SK-N-SH (cell line): ENCODE results near the gene PIEZO2. TPM values are rescaled to one million over a fixed set of nuclear protein-coding genes. Genes with fewer than 3 reads are reported as not detected.

ENCODE experiments used
- CTCF ChIA-PET: fragments of 300-600, 350-600 bp; formaldehyde crosslinking; extraction: SDS; loops from one replicate; lab custom pipeline; 2021; lab: Yijun Ruan, JAX
- POLR2A ChIA-PET: fragments of 350-600 bp; sonication (Branson Sonifier 250); formaldehyde crosslinking; extraction: SDS; loops from one replicate; lab custom pipeline; 2020; ENCODE audit warnings: antibody characterized with exemption, inconsistent platforms; lab: Yijun Ruan, JAX
- DNase-seq: peaks from one replicate; pipeline ENCODE4 v3.0.0; 2012
- H2AFZ ChIP-seq: fragments of 200-600 bp; sonication (generic); 2 replicates; pipeline ENCODE4 v1.8.1; 2016; ENCODE audit warnings: antibody characterized with exemption, mild to moderate bottlenecking, low read depth
- H3F3A ChIP-seq: fragments of 200-600 bp; sonication (generic); replicated peaks from 2 replicates; pipeline ENCODE3; 2016; ENCODE audit warnings: antibody characterized with exemption, mild to moderate bottlenecking; ENCODE audit not compliant: insufficient read depth
- H3K27ac ChIP-seq, 2 experiments: fragments of 200-500 bp in 1 of 2; fragments of 200-600 bp in 1 of 2; sonication (Bioruptor generic) in 1 of 2; sonication (generic), shearing (Covaris generic) in 1 of 2; 2 replicates each; pipeline versions ENCODE4 v1.5.1 to v1.6.1; 2014 to 2016; ENCODE audit warnings: low read depth in 2 of 2, inconsistent platforms in 1 of 2, low read length in 1 of 2, mild to moderate bottlenecking in 1 of 2, mixed read lengths in 1 of 2
- H3K27me3 ChIP-seq: fragments of 200-600 bp; sonication (generic), shearing (Covaris generic); 2 replicates; pipeline ENCODE4 v1.6.1; 2016; ENCODE audit warnings: mixed run types; ENCODE audit not compliant: insufficient read depth
- H3K36me3 ChIP-seq, 2 experiments: fragments of 200-500 bp in 1 of 2; fragments of 200-600 bp in 1 of 2; sonication (Bioruptor generic) in 1 of 2; sonication (generic) in 1 of 2; replicated peaks in 1 of 2; 2 replicates each; pipeline versions ENCODE3 to v1.5.1; 2014 to 2016; ENCODE audit warnings: low read length in 1 of 2, mild to moderate bottlenecking in 1 of 2; ENCODE audit not compliant: insufficient read depth in 2 of 2, control insufficient read depth in 1 of 2
- H3K4me1 ChIP-seq, 2 experiments: fragments of 200-500 bp in 1 of 2; fragments of 200-600 bp in 1 of 2; sonication (Bioruptor generic) in 1 of 2; sonication (generic), shearing (Covaris generic) in 1 of 2; 2 replicates each; pipeline versions ENCODE4 v1.5.1 to v1.6.1; 2014 to 2016; ENCODE audit warnings: low read depth in 1 of 2, low read length in 1 of 2, mixed run types in 1 of 2; ENCODE audit not compliant: insufficient read depth in 2 of 2, control insufficient read depth in 1 of 2
- H3K4me2 ChIP-seq: fragments of 200-600 bp; sonication (generic), shearing (Covaris generic); 2 replicates; pipeline ENCODE4 v1.6.1; 2017; ENCODE audit warnings: mixed run types
- H3K4me3 ChIP-seq, 2 experiments: fragments of 200-500 bp in 1 of 2; fragments of 200-600 bp in 1 of 2; sonication (Bioruptor generic) in 1 of 2; sonication (generic), shearing (Covaris generic) in 1 of 2; 2 replicates each; pipeline versions ENCODE4 v1.5.1 to v1.8.1; 2014 to 2016; ENCODE audit warnings: low read depth in 2 of 2, inconsistent platforms in 1 of 2, low read length in 1 of 2, mild to moderate bottlenecking in 1 of 2, mixed read lengths in 1 of 2, moderate library complexity in 1 of 2
- H3K79me2 ChIP-seq: fragments of 200-600 bp; sonication (generic); 2 replicates; pipeline ENCODE4 v1.8.1; 2017; ENCODE audit warnings: mild to moderate bottlenecking; ENCODE audit not compliant: insufficient read depth
- H3K9ac ChIP-seq: fragments of 200-600 bp; sonication (generic); 2 replicates; pipeline ENCODE4 v1.6.1; 2017; ENCODE audit warnings: mixed run types
- H3K9me2 ChIP-seq: fragments of 200-600 bp; sonication (generic); 2 replicates; pipeline ENCODE4 v1.6.1; 2017; ENCODE audit warnings: mixed run types
- H3K9me3 ChIP-seq: fragments of 200-600 bp; sonication (generic); 2 replicates; pipeline ENCODE4 v1.6.1; 2017; ENCODE audit warnings: mixed run types, mild to moderate bottlenecking, moderate library complexity
- H4K20me1 ChIP-seq: fragments of 200-600 bp; sonication (generic); 2 replicates; pipeline ENCODE4 v1.6.1; 2017; ENCODE audit warnings: mild to moderate bottlenecking, mixed run types; ENCODE audit not compliant: insufficient read depth
- EP300 ChIP-seq, 2 experiments: IDR thresholded peaks; 2 replicates each; pipeline versions ENCODE4 v1.4.0 to v1.6.1; 2012; ENCODE audit warnings: borderline replicate concordance in 1 of 2, low read depth in 1 of 2, low read length in 1 of 2
- FOSL2 ChIP-seq: IDR thresholded peaks from 2 replicates; pipeline ENCODE4 v1.4.0; 2012; ENCODE audit warnings: low read depth, mild to moderate bottlenecking, moderate library complexity, borderline replicate concordance
- GABPA ChIP-seq: IDR thresholded peaks from 2 replicates; pipeline ENCODE4 v1.4.0; 2012; ENCODE audit warnings: low read depth, mild to moderate bottlenecking
- GATA2 ChIP-seq: sonication (generic); formaldehyde crosslinking; IDR thresholded peaks from 2 replicates; pipeline ENCODE4 v1.5.0; 2020; ENCODE audit warnings: mild to moderate bottlenecking, missing genetic modification reagents
- IRF3 ChIP-seq: fragments of 150-350 bp; IDR thresholded peaks from 2 replicates; pipeline ENCODE4 v1.6.1; 2016; ENCODE audit warnings: mild to moderate bottlenecking, low read depth, low read length
- MEF2A ChIP-seq: IDR thresholded peaks from 2 replicates; pipeline ENCODE4 v1.4.0; 2012; ENCODE audit warnings: low read depth, borderline replicate concordance
- MXI1 ChIP-seq: IDR thresholded peaks from 2 replicates; pipeline ENCODE4 v1.6.1; 2012; ENCODE audit warnings: mild to moderate bottlenecking, low read depth, low read length, improper control_type of control experiment
- NFIC ChIP-seq: IDR thresholded peaks from 2 replicates; pipeline ENCODE4 v1.4.0; 2012; ENCODE audit warnings: borderline replicate concordance
- NRF1 ChIP-seq: IDR thresholded peaks from 2 replicates; pipeline ENCODE4 v1.6.1; 2012; ENCODE audit warnings: low read depth, mild to moderate bottlenecking, low read length
- PBX3 ChIP-seq: IDR thresholded peaks from 2 replicates; pipeline ENCODE4; 2012
- REST ChIP-seq: IDR thresholded peaks from 2 replicates; pipeline ENCODE4 v1.6.1; 2012; ENCODE audit warnings: mild to moderate bottlenecking, low read depth, low read length, moderate library complexity
- RXRA ChIP-seq: IDR thresholded peaks from 2 replicates; pipeline ENCODE4 v1.4.0; 2012; ENCODE audit warnings: low read depth, mild to moderate bottlenecking, borderline replicate concordance
- TAF1 ChIP-seq: IDR thresholded peaks from 2 replicates; pipeline ENCODE4 v1.6.1; 2012; ENCODE audit warnings: low read depth, mild to moderate bottlenecking, low read length, moderate library complexity, borderline replicate concordance
- TCF12 ChIP-seq: IDR thresholded peaks from 2 replicates; pipeline ENCODE4 v1.4.0; 2012
- TEAD4 ChIP-seq: IDR thresholded peaks from 2 replicates; pipeline ENCODE4 v1.4.0; 2012; ENCODE audit warnings: mild to moderate bottlenecking, borderline replicate concordance; ENCODE audit not compliant: insufficient read depth
- WGBS: methylation state at CpG from one replicate; pipeline ENCODE4 v1.1.6; 2017; ENCODE audit warnings: low lambda C conversion rate; 5-methylcytosine and 5-hydroxymethylcytosine counted together
- polyA plus RNA-seq, 3 experiments: library from polyadenylated mRNA; depleted of rRNA; stranded (reverse); fragments of >200 nt; gene quantifications; 2 replicates each; pipeline ENCODE4 v1.2.3, GENCODE V29; 2012

The PIEZO2 gene
- polyA plus RNA-seq, 1 of the 3 experiments (the other 2 are of a cell fraction): not detected

DNA sequence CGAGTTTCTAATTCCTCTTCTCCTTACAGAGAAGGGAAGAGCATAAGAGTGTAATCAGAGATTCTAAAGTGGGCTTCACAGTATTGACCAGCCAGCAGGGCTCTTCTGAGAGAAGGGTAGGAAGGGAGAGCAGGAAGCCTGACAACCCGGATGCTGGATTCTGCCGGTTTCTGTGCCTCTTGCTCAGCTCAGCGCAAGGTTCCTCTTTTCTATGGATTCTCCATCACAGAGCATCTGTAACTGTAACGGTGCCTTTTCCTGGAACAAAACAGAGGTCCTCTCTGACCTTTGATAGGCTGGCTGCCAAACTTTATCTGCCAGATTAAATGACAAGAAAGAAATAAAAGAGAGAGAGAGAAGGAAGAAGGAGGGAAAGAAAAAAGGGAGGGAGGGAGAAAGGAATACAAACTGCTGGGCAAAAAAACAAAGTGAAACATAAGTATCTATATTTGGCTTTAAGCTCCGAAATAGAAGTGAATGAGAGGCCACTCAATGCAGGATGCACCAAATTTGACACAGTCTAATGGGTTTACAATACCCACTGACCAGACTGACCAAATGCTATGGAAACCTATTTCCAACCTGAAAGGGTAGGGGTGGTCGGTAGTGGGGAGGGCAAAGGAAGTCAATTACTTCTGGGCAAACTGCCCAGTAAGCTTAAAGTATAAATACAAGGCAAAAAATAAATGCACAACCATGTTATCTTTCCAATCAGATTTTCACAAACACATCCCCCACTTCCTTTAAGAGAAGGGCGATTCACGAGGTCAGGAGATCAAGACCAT, 59.2 kb downstream of the PIEZO2 start:
- CTCF ChIA-PET: no interaction called here
- WGBS: 7% methylated on average over 9 of the region's 9 CpGs
- Histone ChIP-seq H3K9me2 (no peaks in the 10 kb centered on the region), H3K4me1 (no peaks in the 10 kb centered on the region), H2AFZ (no peak overlapping the region), H3K36me3 (no peaks in the 10 kb centered on the region), H3F3A (no peaks in the 10 kb centered on the region), H3K4me2 (no peak overlapping the region), H3K9ac (no peak overlapping the region), H3K27me3 (peaks cover 3% of the 10 kb centered on the region; the same call in 1 of the 2 replicates), H3K79me2 (no peaks in the 10 kb centered on the region), H3K4me3 (no peak overlapping the region), H4K20me1 (no peaks in the 10 kb centered on the region), H3K27ac (no peak overlapping the region), H3K9me3 (no peaks in the 10 kb centered on the region)
- POLR2A ChIA-PET: no interaction called here
- TF ChIP-seq FOSL2 (no peak), MEF2A (no peak), RXRA (no peak), GATA2 (CRISPR knock-in tag) (no peak), TAF1 (no peak), TEAD4 (no peak), MXI1 (no peak), PBX3 (no peak), NFIC (no peak)
- no peak for DNase-seq

- H3K9me3 ChIP-seq: no peaks in the 10 kb centered on the region
- 33% methylated on average over 2 of the region's 2 CpGs for WGBS
- no peaks in the 10 kb centered on the region for H3K4me1 ChIP-seq
- no peak overlapping the region for H3K4me2 ChIP-seq
- no peak overlapping the region for H3K27ac ChIP-seq
- H3K9ac ChIP-seq: no peak overlapping the region
- H3K27me3 ChIP-seq: peaks cover 20% of the 10 kb centered on the region; the same call in 1 of the 2 replicates
- H2AFZ ChIP-seq: no peak overlapping the region
- TF ChIP-seq RXRA (no peak), GATA2 (CRISPR knock-in tag) (no peak)
- no peak overlapping the region for H3K4me3 ChIP-seq
- H4K20me1 ChIP-seq: no peaks in the 10 kb centered on the region
- DNase-seq: no peak
- no peaks in the 10 kb centered on the region for H3K9me2 ChIP-seq
- POLR2A ChIA-PET: no interaction called here
- no peaks in the 10 kb centered on the region for H3K36me3 ChIP-seq
- CTCF ChIA-PET: interaction anchor here (1.0 to 1.2 kb wide), 2 partner anchors 41 to 472 kb away, joined by 4 read pairs; no protein-coding TSS in a partner anchor
- H3K79me2 ChIP-seq: no peaks in the 10 kb centered on the region
- H3F3A ChIP-seq: no peaks in the 10 kb centered on the region
Observed at GRCh38 chr18:11081009-11081532, 68.3 kb downstream of the PIEZO2 start.

DNA sequence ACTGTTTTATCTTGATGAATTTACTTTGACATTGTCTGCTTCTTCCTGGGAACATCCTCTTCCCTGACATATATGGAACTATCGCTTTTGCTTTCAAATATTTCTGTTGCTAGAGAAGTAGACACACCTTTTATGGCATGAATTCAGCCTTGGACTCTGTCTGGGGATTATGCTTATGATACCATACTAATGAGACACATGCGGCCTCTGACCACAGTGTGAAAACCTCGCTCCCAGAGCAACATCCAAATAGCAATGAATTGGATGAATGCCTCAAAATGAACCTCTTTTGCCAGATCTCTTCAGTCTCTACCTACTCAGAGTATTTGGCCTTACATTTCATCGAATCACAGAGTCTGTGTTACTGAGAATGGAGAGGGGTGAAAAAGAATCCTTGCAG, 70.9 kb downstream of the PIEZO2 start:
- H3K27ac ChIP-seq: no peak overlapping the region

More for the DNA sequence above, 70.9 kb downstream of the PIEZO2 start:
- ChIA-PET POLR2A (no interaction called here), CTCF (no interaction called here)
- Histone ChIP-seq H3K9ac (no peak overlapping the region), H3K79me2 (no peaks in the 10 kb centered on the region), H4K20me1 (no peaks in the 10 kb centered on the region), H3K9me3 (no peaks in the 10 kb centered on the region), H3K27me3 (peaks cover 15% of the 10 kb centered on the region; the same call in 1 of the 2 replicates), H3F3A (no peaks in the 10 kb centered on the region), H2AFZ (no peak overlapping the region), H3K9me2 (no peaks in the 10 kb centered on the region), H3K4me1 (no peaks in the 10 kb centered on the region), H3K36me3 (no peaks in the 10 kb centered on the region), H3K4me3 (no peak overlapping the region), H3K4me2 (no peak overlapping the region)
- WGBS: 6% methylated on average over 4 of the region's 4 CpGs
- no peak for DNase-seq
- no peak for TF ChIP-seq GABPA
- no peak for TF ChIP-seq IRF3
- no peak for TF ChIP-seq NRF1
- no peak for TF ChIP-seq RXRA
- no peak for TF ChIP-seq EP300 (IDR thresholded peaks at IDR 0.05; ENCODE audit: borderline replicate concordance in 1 of 2, low read depth in 1 of 2, low read length in 1 of 2)
- TF ChIP-seq TCF12: no peak
- no peak for TF ChIP-seq REST
- no peak for TF ChIP-seq GATA2 (CRISPR knock-in tag)
